COLO829 (cell line): ENCODE data around the gene BRSK2.

Source experiments
- DNase-seq: peaks from one replicate; pipeline ENCODE4 v3.0.0; 2012; ENCODE audit warnings: low spot score

Gene BRSK2

GRCh38 chr11:1397146-1397861 lies 7.6 kb downstream of the BRSK2 start:
- no peak for DNase-seq

GRCh38 chr11:1397862-1398527 lies 8.3 kb downstream of the BRSK2 start:
- no peak for DNase-seq

GRCh38 chr11:1398528-1399235 lies 8.9 kb downstream of the BRSK2 start:
- DNase-seq: no peak

- no peak for DNase-seq
Measured at GRCh38 chr11:1399386-1400316, 9.9 kb downstream of the BRSK2 start.

- no peak for DNase-seq
Measured at GRCh38 chr11:1400317-1401170, 10.8 kb downstream of the BRSK2 start.

- no peak for DNase-seq
Measured at GRCh38 chr11:1401171-1401445, 11.4 kb downstream of the BRSK2 start.

- peak; percentile 71 for DNase-seq
Measured at GRCh38 chr11:1401656-1402221, 12.0 kb downstream of the BRSK2 start.

- peak; percentile 42 for DNase-seq
Measured at GRCh38 chr11:1402355-1403077, 12.8 kb downstream of the BRSK2 start.

GRCh38 chr11:1403078-1403620 lies 13.4 kb downstream of the BRSK2 start:
- no peak for DNase-seq

- DNase-seq: no peak
Measured at GRCh38 chr11:1403721-1404460, 14.2 kb downstream of the BRSK2 start.

- DNase-seq: no peak
Measured at GRCh38 chr11:1404461-1405185, 14.9 kb downstream of the BRSK2 start.

- DNase-seq: no peak
Measured at GRCh38 chr11:1405186-1406020, 15.7 kb downstream of the BRSK2 start.

GRCh38 chr11:1406571-1407485 lies 17.1 kb downstream of the BRSK2 start:
- no peak for DNase-seq

GRCh38 chr11:1407668-1408067 lies 17.9 kb downstream of the BRSK2 start:
- no peak for DNase-seq

GRCh38 chr11:1408346-1408745 lies 18.6 kb downstream of the BRSK2 start:
- no peak for DNase-seq

- no peak for DNase-seq
Measured at GRCh38 chr11:1409108-1409851, 19.5 kb downstream of the BRSK2 start.
